Measurements from ENCODE around the gene JSRP1. TPM values are rescaled to one million over a fixed set of nuclear protein-coding genes. Genes with fewer than 3 reads are reported as not detected.
A peak's percentile ranks its signal among the peaks of the same experiment; 100 is the strongest.

JSRP1 gene
- total and polyA plus RNA-seq, 2 of the 8 experiments (the other 6 are each of a cell fraction or from before 2014, with no cell fraction given) = 0.24 to 0.56 TPM

GRCh38 chr19:2269244-2270156 is 13.3 kb upstream of the JSRP1 start (continued):
- TF ChIP-seq CTCF (IDR thresholded peaks at IDR 0.05; ENCODE audit: control extremely low read depth in 1 of 3, insufficient read depth in 1 of 3, low read depth in 1 of 3, low read length in 3 of 3) (no peak), CHD1 (IDR thresholded peaks at IDR 0.05; ENCODE audit: low read depth, low read length) (peak; percentile 31; the same call in 1 of the 2 replicates), HDAC2 (IDR thresholded peaks at IDR 0.05; ENCODE audit: borderline replicate concordance in 1 of 2, low read depth in 2 of 2, low read length in 2 of 2) (0 out of 4 replicates have a peak, but pooled peaks of 1 of the 2 experiments have one; percentile 61), TAF1 (IDR thresholded peaks at IDR 0.05; ENCODE audit: low read depth, low read length) (peak; percentile 99), KDM4A (IDR thresholded peaks at IDR 0.05; ENCODE audit: low read depth, low read length, severe bottlenecking) (peak; percentile 25), E2F6 (IDR thresholded peaks at IDR 0.05) (peak; percentile 39; the same call in 1 of the 2 replicates), MAX (IDR thresholded peaks at IDR 0.05) (peak; percentile 77), BCL11A (IDR thresholded peaks at IDR 0.05; ENCODE audit: low read depth in 2 of 2, low read length in 2 of 2) (no peak), CBX8 (IDR thresholded peaks at IDR 0.05; ENCODE audit: borderline replicate concordance, low read depth, low read length) (no peak), CREB1 (IDR thresholded peaks at IDR 0.05) (peak; percentile 82), PHF8 (conservative IDR thresholded peaks at IDR 0.05; ENCODE audit: low read depth, low read length) (peak; percentile 99), SP2 (IDR thresholded peaks at IDR 0.05; ENCODE audit: low read length) (peak; percentile 41; the same call in 1 of the 2 replicates), CHD2 (IDR thresholded peaks at IDR 0.05; ENCODE audit: low read length) (no peak), SRF (IDR thresholded peaks at IDR 0.05; ENCODE audit: low read depth, low read length) (0 out of 2 replicates have a peak, but pooled peaks have one; percentile 27), SIRT6 (IDR thresholded peaks at IDR 0.05; ENCODE audit: low read length) (no peak), CTBP2 (IDR thresholded peaks at IDR 0.05; ENCODE audit: borderline replicate concordance, insufficient read depth, insufficient read length, low read length) (no peak), TAF7 (optimal IDR thresholded peaks at IDR 0.05; ENCODE audit: borderline replicate concordance, low read depth, low read length) (peak; percentile 97), EGR1 (IDR thresholded peaks at IDR 0.05; ENCODE audit: borderline replicate concordance, low read depth, low read length) (no peak)
